ENCODE measurements around the gene CETN3.

Gene CETN3

GRCh38 chr5:90409318-90410177, at the start of gene CETN3:
CETN3 (minus strand) TSS chr5:90409756; CDS start chr5:90409661, 95 bp downstream.
- DNase-seq: peak; percentile 83

- DNase-seq: no peak
Measured at GRCh38 chr5:90446961-90447360, 37.4 kb upstream of the CETN3 start.

GRCh38 chr5:90440644-90441043, 31.1 kb upstream of the CETN3 start:
- no peak for DNase-seq

- DNase-seq: no peak
Measured at GRCh38 chr5:90438100-90438499, 28.5 kb upstream of the CETN3 start.

GRCh38 chr5:90437663-90438062, 28.1 kb upstream of the CETN3 start:
- DNase-seq: no peak

- no peak for DNase-seq
Measured at GRCh38 chr5:90434116-90434714, 24.7 kb upstream of the CETN3 start.

GRCh38 chr5:90424245-90424644, 14.7 kb upstream of the CETN3 start:
- DNase-seq: no peak

- DNase-seq: no peak
Measured at GRCh38 chr5:90421136-90421535, 11.6 kb upstream of the CETN3 start.

- DNase-seq: no peak
Measured at GRCh38 chr5:90418214-90418613, 8.7 kb upstream of the CETN3 start.

GRCh38 chr5:90410178-90410762, 714 bp upstream of the CETN3 start:
- DNase-seq: no peak

- DNase-seq: no peak
Measured at GRCh38 chr5:90408571-90409317, 812 bp downstream of the CETN3 start.

- DNase-seq: no peak
Measured at GRCh38 chr5:90406466-90406865, 3.1 kb downstream of the CETN3 start.

- no peak for DNase-seq
Measured at GRCh38 chr5:90402521-90403255, 6.9 kb downstream of the CETN3 start.

GRCh38 chr5:90399251-90399650, 10.3 kb downstream of the CETN3 start:
- no peak for DNase-seq

- DNase-seq: no peak
Measured at GRCh38 chr5:90398726-90399125, 10.8 kb downstream of the CETN3 start.

GRCh38 chr5:90395005-90395404, 14.6 kb downstream of the CETN3 start:
- no peak for DNase-seq

- no peak for DNase-seq
Measured at GRCh38 chr5:90390928-90391327, 18.6 kb downstream of the CETN3 start.

- no peak for DNase-seq
Measured at GRCh38 chr5:90390326-90390725, 19.2 kb downstream of the CETN3 start.

- DNase-seq: no peak
Measured at GRCh38 chr5:90387508-90387907, 22.0 kb downstream of the CETN3 start.

GRCh38 chr5:90386099-90386710, 23.4 kb downstream of the CETN3 start:
- DNase-seq: no peak

GRCh38 chr5:90384389-90384788, 25.2 kb downstream of the CETN3 start:
- DNase-seq: no peak

GRCh38 chr5:90383903-90384302, 25.7 kb downstream of the CETN3 start:
- no peak for DNase-seq

Measured in GOT3 (cell line).